SU-DHL-6 (cell line): Measurements from ENCODE around the gene SRGN.

Source experiments
- CTCF ChIP-seq: fragments of 200-600 bp; sonication (generic); IDR thresholded peaks from one replicate; pipeline ENCODE4 v1.5.1; 2017; ENCODE audit warnings: antibody characterized with exemption, mild to moderate bottlenecking, low read length, moderate library complexity; ENCODE audit not compliant: insufficient read depth, poor library complexity, severe bottlenecking
- EZH2phosphoT487 ChIP-seq: fragments of 200-600 bp; sonication (generic), shearing (Covaris generic); conservative IDR thresholded peaks from 2 replicates; pipeline ENCODE4 v1.6.1; 2018; ENCODE audit warnings: mild to moderate bottlenecking, antibody characterized with exemption, low read length, moderate library complexity, mixed read lengths

GRCh38 chr10:69091143-69091651, 3.3 kb downstream of the SRGN start:
- TF ChIP-seq EZH2phosphoT487 (no peak), CTCF (no peak)
